K562 (cell line): ENCODE results near the gene RERE. TPM values are rescaled to one million over a fixed set of nuclear protein-coding genes. Genes with fewer than 3 reads are reported as not detected.
A peak's percentile ranks its signal among the peaks of the same experiment; 100 is the strongest.

ENCODE experiments used
- GABPB1 ChIP-seq: sonication (generic); formaldehyde crosslinking; IDR thresholded peaks from 2 replicates; pipeline ENCODE4 v1.8.0; 2022; ENCODE audit warnings: mild to moderate bottlenecking, missing genetic modification reagents
- GABPB2 ChIP-seq: fragments of 250-450 bp; sonication (Bioruptor Pico); conservative IDR thresholded peaks from 2 replicates; pipeline ENCODE4 v1.5.1; 2021; ENCODE audit warnings: mild to moderate bottlenecking
- GTF2F1 ChIP-seq: IDR thresholded peaks from 2 replicates; pipeline ENCODE4 v1.6.1; 2011; ENCODE audit warnings: low read depth, low read length, improper control_type of control experiment
- HDAC6 ChIP-seq: IDR thresholded peaks from 2 replicates; pipeline ENCODE4 v1.6.1; 2012; ENCODE audit warnings: low read depth, mild to moderate bottlenecking, control low read depth, inconsistent platforms, low read length, moderate library complexity
- KDM5B ChIP-seq: fragments of 200-600 bp; sonication (generic); IDR thresholded peaks from 2 replicates; pipeline ENCODE4 v1.6.1; 2012; ENCODE audit warnings: low read depth, mild to moderate bottlenecking, moderate library complexity, low read length, control low read depth, inconsistent platforms; ENCODE audit not compliant: insufficient replicate concordance
- MLX ChIP-seq, 2 experiments: fragments of 450-650 bp in 1 of 2; sonication (generic) in 1 of 2; formaldehyde crosslinking; conservative IDR thresholded peaks; 2 replicates each; pipeline versions ENCODE4 v1.4.0 to v1.8.1; 2020 to 2022; ENCODE audit warnings: mild to moderate bottlenecking in 1 of 2, missing genetic modification reagents in 1 of 2
- NR1H2 ChIP-seq: sonication (generic); formaldehyde crosslinking; IDR thresholded peaks from 2 replicates; pipeline ENCODE4 v1.4.0; 2020; ENCODE audit warnings: mild to moderate bottlenecking, missing genetic modification reagents
- PPARD ChIP-seq: fragments of 250-450 bp; sonication (Bioruptor Pico); IDR thresholded peaks from 2 replicates; pipeline ENCODE4 v1.8.0; 2022; ENCODE audit warnings: inconsistent platforms, mild to moderate bottlenecking, moderate library complexity
- SRSF7 ChIP-seq: fragments of 200-400 bp; formaldehyde crosslinking; optimal IDR thresholded peaks from 2 replicates; pipeline ENCODE3; 2017; ENCODE audit warnings: mild to moderate bottlenecking, low read depth, low read length
- STAT5B ChIP-seq: fragments of 250-450 bp; sonication (Bioruptor Pico); IDR thresholded peaks from 2 replicates; pipeline ENCODE4 v1.8.0; 2021; ENCODE audit warnings: mild to moderate bottlenecking, inconsistent platforms
- TAF9B ChIP-seq: fragments of 450-650 bp; IDR thresholded peaks from 2 replicates; pipeline ENCODE4 v1.6.1; 2018; ENCODE audit warnings: mild to moderate bottlenecking; ENCODE audit not compliant: partially characterized antibody
- ZFP30 ChIP-seq: fragments of 250-450 bp; sonication (Bioruptor Pico); IDR thresholded peaks from 2 replicates; pipeline ENCODE4 v1.8.0; 2022; ENCODE audit warnings: moderate library complexity, mild to moderate bottlenecking, inconsistent platforms, borderline replicate concordance
- ZNF3 ChIP-seq: fragments of 250-450 bp; sonication (Bioruptor Pico); IDR thresholded peaks from 2 replicates; pipeline ENCODE4 v1.5.0; 2021; ENCODE audit warnings: mild to moderate bottlenecking, moderate library complexity
- ZNF395 ChIP-seq: fragments of 200-800 bp; sonication (Bioruptor generic); IDR thresholded peaks from 2 replicates; pipeline ENCODE4 v1.6.1; 2017; ENCODE audit warnings: missing genetic modification characterization, missing compliant biosample characterization
- polyA plus RNA-seq, 8 experiments: library from polyadenylated mRNA; depleted of rRNA in 4 of 8; stranded (reverse) in 5 of 8; unstranded in 3 of 8; fragments of >200 nt; fragmentation: Nextera tagmentation in 2 of 8; fragmentation: Illumina TruSeq in 1 of 8; extraction: Ambion mirVana in 2 of 8; extraction: Trizol in 1 of 8; gene quantifications; 2 replicates each; pipeline versions ENCODE4 v1.2.1 to v1.2.3, GENCODE V29; 2011 to 2014; ENCODE audit warnings: inconsistent platforms in 1 of 8, missing spikeins in 1 of 8
- total RNA-seq, 7 experiments: library from RNA; depleted of rRNA in 6 of 7; stranded (reverse); fragments of >200 nt in 6 of 7; fragmentation: Illumina TruSeq in 2 of 7; extraction: Trizol in 2 of 7; gene quantifications; 2 replicates each; pipeline versions ENCODE4 v1.2.1 to v1.2.3, GENCODE V29; 2011 to 2021; ENCODE audit warnings: low replicate concordance in 1 of 7
- TF ChIP-seq, protein P1 (sequence below): fragments of 450-650 bp; formaldehyde crosslinking; IDR thresholded peaks from 2 replicates; pipeline ENCODE4 v1.4.0; 2022; ENCODE audit warnings: mild to moderate bottlenecking, moderate library complexity
- TF ChIP-seq, protein P2 (sequence below): sonication (generic); formaldehyde crosslinking; IDR thresholded peaks from 2 replicates; pipeline ENCODE4 v1.8.0; 2023; ENCODE audit warnings: missing genetic modification reagents, mild to moderate bottlenecking, borderline replicate concordance
- TF ChIP-seq, protein P3 (sequence below): fragments of 450-650 bp; conservative IDR thresholded peaks from 2 replicates; pipeline ENCODE4 v1.6.1; 2016; ENCODE audit warnings: missing genetic modification characterization, low read depth, mild to moderate bottlenecking, missing compliant biosample characterization, moderate library complexity

RERE gene
- total and polyA plus RNA-seq, 9 of the 15 experiments (the other 6 are each of a cell fraction or from before 2014, with no cell fraction given) = 3.0 to 51.5 (median 13.4) TPM

DNA sequence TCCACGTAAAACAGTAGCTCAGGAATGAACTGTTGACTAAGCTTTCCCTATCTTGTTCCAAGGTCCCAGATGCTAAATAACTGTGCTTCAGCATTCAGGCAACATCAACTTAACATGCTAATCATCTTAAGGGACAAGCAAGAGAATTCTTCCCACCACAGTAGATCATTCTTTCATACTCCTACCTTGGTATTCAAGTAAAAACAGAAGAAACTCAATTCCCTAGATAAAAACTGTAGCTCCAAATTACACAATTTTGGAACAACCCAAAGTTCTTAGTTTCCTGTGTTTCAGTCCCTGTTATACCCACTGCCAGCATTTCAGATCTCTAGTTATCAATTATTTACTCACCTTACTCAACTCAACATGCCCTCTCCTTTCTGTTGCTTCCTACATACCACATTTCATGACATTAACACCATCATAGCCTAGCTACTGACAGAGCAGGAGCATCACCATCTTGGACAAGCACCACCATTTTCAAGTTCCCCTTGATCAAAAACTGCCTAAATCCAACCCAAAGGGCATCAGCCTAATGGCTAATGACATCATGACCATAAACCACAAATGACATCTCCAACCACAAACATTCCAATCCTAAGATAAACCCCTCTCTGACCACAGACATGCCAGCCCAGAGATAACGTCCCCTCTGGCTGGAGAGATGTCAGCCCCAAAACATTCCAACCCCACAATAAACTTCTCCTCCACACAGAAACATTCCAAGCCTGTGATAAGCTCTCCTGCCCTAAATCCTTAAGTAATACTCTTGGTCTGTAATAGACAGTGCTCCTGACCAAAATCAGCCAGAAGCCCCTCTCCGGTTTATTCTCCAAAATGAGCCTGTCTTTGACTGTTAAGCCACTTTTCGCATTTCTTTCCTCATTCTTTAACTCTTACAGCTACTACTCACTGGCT lies 191.2 kb downstream of the RERE start (continued):
- TF ChIP-seq SRSF7 (no peak), HDAC6 (no peak), PPARD (CRISPR knock-in tag) (no peak), STAT5B (CRISPR knock-in tag) (no peak), GTF2F1 (no peak), MLX (CRISPR knock-in tag; conservative IDR thresholded peaks at IDR 0.05) (no peak), ZFP30 (no peak), KDM5B (no peak), ZNF395 (CRISPR knock-in tag) (peak; percentile 90), ZNF3 (CRISPR knock-in tag) (no peak), GABPB1 (CRISPR knock-in tag) (no peak), GABPB2 (no peak), TAF9B (peak; percentile 64), NR1H2 (no peak)
- TF ChIP-seq, protein P1, sequence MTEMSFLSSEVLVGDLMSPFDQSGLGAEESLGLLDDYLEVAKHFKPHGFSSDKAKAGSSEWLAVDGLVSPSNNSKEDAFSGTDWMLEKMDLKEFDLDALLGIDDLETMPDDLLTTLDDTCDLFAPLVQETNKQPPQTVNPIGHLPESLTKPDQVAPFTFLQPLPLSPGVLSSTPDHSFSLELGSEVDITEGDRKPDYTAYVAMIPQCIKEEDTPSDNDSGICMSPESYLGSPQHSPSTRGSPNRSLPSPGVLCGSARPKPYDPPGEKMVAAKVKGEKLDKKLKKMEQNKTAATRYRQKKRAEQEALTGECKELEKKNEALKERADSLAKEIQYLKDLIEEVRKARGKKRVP (CRISPR knock-in tag) = peak; percentile 68; the same call in 1 of the 2 replicates
- TF ChIP-seq, protein P2, sequence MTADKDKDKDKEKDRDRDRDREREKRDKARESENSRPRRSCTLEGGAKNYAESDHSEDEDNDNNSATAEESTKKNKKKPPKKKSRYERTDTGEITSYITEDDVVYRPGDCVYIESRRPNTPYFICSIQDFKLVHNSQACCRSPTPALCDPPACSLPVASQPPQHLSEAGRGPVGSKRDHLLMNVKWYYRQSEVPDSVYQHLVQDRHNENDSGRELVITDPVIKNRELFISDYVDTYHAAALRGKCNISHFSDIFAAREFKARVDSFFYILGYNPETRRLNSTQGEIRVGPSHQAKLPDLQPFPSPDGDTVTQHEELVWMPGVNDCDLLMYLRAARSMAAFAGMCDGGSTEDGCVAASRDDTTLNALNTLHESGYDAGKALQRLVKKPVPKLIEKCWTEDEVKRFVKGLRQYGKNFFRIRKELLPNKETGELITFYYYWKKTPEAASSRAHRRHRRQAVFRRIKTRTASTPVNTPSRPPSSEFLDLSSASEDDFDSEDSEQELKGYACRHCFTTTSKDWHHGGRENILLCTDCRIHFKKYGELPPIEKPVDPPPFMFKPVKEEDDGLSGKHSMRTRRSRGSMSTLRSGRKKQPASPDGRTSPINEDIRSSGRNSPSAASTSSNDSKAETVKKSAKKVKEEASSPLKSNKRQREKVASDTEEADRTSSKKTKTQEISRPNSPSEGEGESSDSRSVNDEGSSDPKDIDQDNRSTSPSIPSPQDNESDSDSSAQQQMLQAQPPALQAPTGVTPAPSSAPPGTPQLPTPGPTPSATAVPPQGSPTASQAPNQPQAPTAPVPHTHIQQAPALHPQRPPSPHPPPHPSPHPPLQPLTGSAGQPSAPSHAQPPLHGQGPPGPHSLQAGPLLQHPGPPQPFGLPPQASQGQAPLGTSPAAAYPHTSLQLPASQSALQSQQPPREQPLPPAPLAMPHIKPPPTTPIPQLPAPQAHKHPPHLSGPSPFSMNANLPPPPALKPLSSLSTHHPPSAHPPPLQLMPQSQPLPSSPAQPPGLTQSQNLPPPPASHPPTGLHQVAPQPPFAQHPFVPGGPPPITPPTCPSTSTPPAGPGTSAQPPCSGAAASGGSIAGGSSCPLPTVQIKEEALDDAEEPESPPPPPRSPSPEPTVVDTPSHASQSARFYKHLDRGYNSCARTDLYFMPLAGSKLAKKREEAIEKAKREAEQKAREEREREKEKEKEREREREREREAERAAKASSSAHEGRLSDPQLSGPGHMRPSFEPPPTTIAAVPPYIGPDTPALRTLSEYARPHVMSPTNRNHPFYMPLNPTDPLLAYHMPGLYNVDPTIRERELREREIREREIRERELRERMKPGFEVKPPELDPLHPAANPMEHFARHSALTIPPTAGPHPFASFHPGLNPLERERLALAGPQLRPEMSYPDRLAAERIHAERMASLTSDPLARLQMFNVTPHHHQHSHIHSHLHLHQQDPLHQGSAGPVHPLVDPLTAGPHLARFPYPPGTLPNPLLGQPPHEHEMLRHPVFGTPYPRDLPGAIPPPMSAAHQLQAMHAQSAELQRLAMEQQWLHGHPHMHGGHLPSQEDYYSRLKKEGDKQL (CRISPR knock-in tag) = no peak
- TF ChIP-seq, protein P3, sequence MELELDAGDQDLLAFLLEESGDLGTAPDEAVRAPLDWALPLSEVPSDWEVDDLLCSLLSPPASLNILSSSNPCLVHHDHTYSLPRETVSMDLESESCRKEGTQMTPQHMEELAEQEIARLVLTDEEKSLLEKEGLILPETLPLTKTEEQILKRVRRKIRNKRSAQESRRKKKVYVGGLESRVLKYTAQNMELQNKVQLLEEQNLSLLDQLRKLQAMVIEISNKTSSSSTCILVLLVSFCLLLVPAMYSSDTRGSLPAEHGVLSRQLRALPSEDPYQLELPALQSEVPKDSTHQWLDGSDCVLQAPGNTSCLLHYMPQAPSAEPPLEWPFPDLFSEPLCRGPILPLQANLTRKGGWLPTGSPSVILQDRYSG = no peak
